Brain microvascular endothelial cell (primary cell): ENCODE data around the gene DGAT2.

Experiments
- DNase-seq: peaks from one replicate; pipeline ENCODE4 v3.0.0-alpha.2; 2020
- H3K27ac ChIP-seq: fragments of 250-450 bp; sonication (Bioruptor Pico); 2 replicates; pipeline ENCODE4 v1.5.1; 2020; ENCODE audit warnings: mild to moderate bottlenecking, moderate library complexity
- H3K27me3 ChIP-seq: fragments of 250-450 bp; sonication (Bioruptor Pico); replicated peaks from 2 replicates; pipeline ENCODE4 v1.5.1; 2020; ENCODE audit warnings: mild to moderate bottlenecking
- H3K36me3 ChIP-seq: fragments of 250-450 bp; sonication (Bioruptor Pico); replicated peaks from 2 replicates; pipeline ENCODE4 v1.5.1; 2020; ENCODE audit warnings: mild to moderate bottlenecking
- H3K4me3 ChIP-seq: 2 replicates; pipeline ENCODE4 v1.5.1; 2011; ENCODE audit warnings: low read depth, mild to moderate bottlenecking, control low read depth, low read length, moderate library complexity
- CTCF ChIP-seq: IDR thresholded peaks from 2 replicates; pipeline ENCODE4 v1.5.1; 2011; ENCODE audit warnings: low read depth, mild to moderate bottlenecking, moderate library complexity, low read length, control low read depth, inconsistent platforms; ENCODE audit errors: missing control alignments
- in situ Hi-C: cut with HindIII; loops from 2 replicates; pipeline ENCODE4 v1.10.0; 2017; ENCODE audit warnings: low sequenced_read_pairs, low pct_ligation_motif_present

Gene DGAT2

GRCh38 chr11:75775056-75775455, 6.5 kb downstream of the DGAT2 start:
- DNase-seq: no peak
- TF ChIP-seq CTCF: no peak
- Histone ChIP-seq H3K4me3 (no peak overlapping the region), H3K36me3 (no peaks in the 10 kb centered on the region), H3K27ac (no peak overlapping the region), H3K27me3 (peaks cover 4% of the 10 kb centered on the region)
- in situ Hi-C loops: no loop called here

DNA sequence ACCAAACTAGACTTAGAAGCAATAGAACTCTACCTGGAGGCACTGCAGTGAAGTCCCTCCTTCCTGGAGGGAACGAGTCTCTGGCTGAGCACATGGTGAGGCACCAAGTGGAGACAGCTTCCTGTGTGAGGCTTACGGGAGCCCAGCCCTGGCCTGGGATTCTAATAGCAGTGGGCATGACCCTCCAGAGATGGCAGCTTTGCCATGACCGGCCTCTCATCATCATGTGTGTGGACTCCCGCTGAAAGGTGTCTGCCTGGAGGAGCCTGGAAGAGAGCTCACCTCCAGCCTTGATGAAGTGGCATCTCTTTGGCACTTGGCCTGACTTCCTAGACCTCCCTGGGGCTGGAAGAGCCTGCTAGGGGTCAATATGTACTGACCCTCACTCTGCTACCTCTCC, 8.0 kb downstream of the DGAT2 start:
- no peaks in the 10 kb centered on the region for H3K36me3 ChIP-seq
- no peak for DNase-seq

DNA sequence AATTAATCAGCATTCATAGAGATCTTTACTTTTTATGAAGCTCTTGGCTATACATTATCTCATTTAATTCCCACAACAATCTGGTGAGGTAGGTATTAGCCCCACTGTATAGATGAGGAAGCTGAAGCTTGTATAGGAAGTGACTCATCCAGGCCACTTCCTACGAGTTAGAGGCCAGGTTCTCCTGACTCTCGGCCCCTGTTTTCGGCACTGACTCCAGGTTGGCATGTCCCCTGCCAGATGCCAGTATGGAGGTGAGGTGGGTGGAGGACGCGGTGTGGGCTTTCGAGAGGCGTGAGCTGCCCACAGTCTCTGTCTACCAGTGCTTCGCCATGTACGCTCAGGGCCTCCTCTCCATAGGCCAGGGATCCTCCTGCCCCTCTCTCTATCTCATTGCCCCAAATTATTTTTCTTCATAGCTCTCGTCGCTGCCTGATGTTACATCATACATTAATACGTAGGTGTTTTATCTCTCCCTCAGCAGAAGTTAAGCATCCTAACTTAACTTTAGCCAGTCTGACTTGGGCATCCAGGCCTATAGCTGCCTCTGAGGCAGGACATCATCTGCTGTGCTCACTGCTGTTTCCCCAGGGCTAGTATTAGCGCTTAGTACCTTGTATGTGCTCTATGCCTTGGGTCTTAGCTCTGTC, 9.0 kb downstream of the DGAT2 start:
- in situ Hi-C loops: no loop called here
- DNase-seq: no peak
- Histone ChIP-seq H3K27ac (no peak overlapping the region), H3K4me3 (no peak overlapping the region), H3K27me3 (no peaks in the 10 kb centered on the region), H3K36me3 (no peaks in the 10 kb centered on the region)
- no peak for TF ChIP-seq CTCF

More for the DNA sequence above, 8.0 kb downstream of the DGAT2 start:
- no peak overlapping the region for H3K27ac ChIP-seq
- in situ Hi-C loops: no loop called here
- H3K4me3 ChIP-seq: no peak overlapping the region
- TF ChIP-seq CTCF: no peak
- H3K27me3 ChIP-seq: no peaks in the 10 kb centered on the region

GRCh38 chr11:75778962-75779361, 10.4 kb downstream of the DGAT2 start:
- no peak overlapping the region for H3K27ac ChIP-seq
- no peak for TF ChIP-seq CTCF

GRCh38 chr11:75779960-75780359, 11.4 kb downstream of the DGAT2 start:
- no peak for DNase-seq
- Histone ChIP-seq H3K36me3 (no peaks in the 10 kb centered on the region), H3K27me3 (no peaks in the 10 kb centered on the region), H3K4me3 (no peak overlapping the region), H3K27ac (no peak overlapping the region)
- in situ Hi-C loops: no loop called here
- TF ChIP-seq CTCF: no peak

More at GRCh38 chr11:75778962-75779361, 10.4 kb downstream of the DGAT2 start:
- H3K27me3 ChIP-seq: no peaks in the 10 kb centered on the region
- in situ Hi-C loops: no loop called here
- H3K4me3 ChIP-seq: no peak overlapping the region
- no peak for DNase-seq
- H3K36me3 ChIP-seq: no peaks in the 10 kb centered on the region

DNA sequence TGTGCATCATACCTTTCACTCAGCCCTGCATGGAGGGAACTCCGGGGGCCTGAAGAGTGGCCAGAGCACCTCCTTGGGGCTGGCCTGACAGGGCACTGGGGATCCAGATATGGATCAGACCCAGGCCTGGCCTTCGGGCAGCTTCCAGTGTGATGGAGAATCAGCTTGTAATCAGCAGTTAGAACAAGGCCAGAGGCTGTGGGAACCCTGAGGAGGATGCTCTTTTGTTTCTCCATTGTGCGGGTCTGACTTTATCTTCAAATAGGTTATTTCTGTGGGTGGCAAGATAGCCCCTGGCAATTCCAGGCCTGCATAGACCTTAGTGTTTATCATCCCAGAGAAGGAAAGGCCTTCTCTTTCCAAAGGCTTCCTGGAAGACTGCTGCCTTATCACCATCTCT, 12.3 kb downstream of the DGAT2 start:
- in situ Hi-C loops: no loop called here
- Histone ChIP-seq H3K27me3 (no peaks in the 10 kb centered on the region), H3K36me3 (no peaks in the 10 kb centered on the region), H3K27ac (no peak overlapping the region), H3K4me3 (no peak overlapping the region)
- DNase-seq: no peak
- TF ChIP-seq CTCF: no peak
